Breast epithelium (tissue), 4 donors: ENCODE measurements around the gene NCK2. TPM values are rescaled to one million over a fixed set of nuclear protein-coding genes. Genes with fewer than 3 reads are reported as not detected.
A peak's percentile ranks its signal among the peaks of the same experiment; 100 is the strongest.

Experiments
- DNase-seq, 2 donors: peaks; one replicate each; pipeline ENCODE4 v3.0.0-alpha.2; 2019; ENCODE audit warnings: low spot score in 2 of 2
- H3K27ac ChIP-seq, 2 donors: fragments of 200-600 bp; sonication (generic) in 1 of 2; one replicate each; pipeline ENCODE4 v1.5.1; 2016 to 2019; ENCODE audit warnings: mild to moderate bottlenecking in 1 of 2
- H3K27me3 ChIP-seq, 2 donors: fragments of 200-600 bp; sonication (generic) in 1 of 2; one replicate each; pipeline versions ENCODE4 v1.5.1 to v1.6.0; 2017 to 2019; ENCODE audit warnings: control low read depth in 1 of 2, mild to moderate bottlenecking in 1 of 2
- H3K36me3 ChIP-seq: fragments of 200-600 bp; one replicate; pipeline ENCODE4 v1.5.1; 2019
- H3K4me1 ChIP-seq, 2 donors: fragments of 200-600 bp; sonication (generic); one replicate each; pipeline ENCODE4 v1.5.1; 2016 to 2019; ENCODE audit warnings: control low read depth in 1 of 2
- H3K4me3 ChIP-seq, 3 donors: fragments of 200-600 bp; sonication (generic); 1 replicate in 2 of 3; 2 replicates in 1 of 3; pipeline ENCODE4 v1.5.1; 2016 to 2019; ENCODE audit warnings: mild to moderate bottlenecking in 3 of 3, moderate library complexity in 2 of 3
- H3K9me3 ChIP-seq, 2 donors: fragments of 200-600 bp; sonication (generic) in 1 of 2; one replicate each; pipeline ENCODE4 v1.5.1; 2016 to 2019; ENCODE audit warnings: control low read depth in 1 of 2
- POLR2A ChIP-seq: fragments of 450-650 bp; IDR thresholded peaks from one replicate; pipeline ENCODE4 v1.6.1; 2016; ENCODE audit warnings: antibody characterized with exemption, mild to moderate bottlenecking, moderate library complexity
- POLR2AphosphoS5 ChIP-seq, 3 donors: sonication (generic); formaldehyde crosslinking; IDR thresholded peaks; one replicate each; pipeline ENCODE4 v1.6.1; 2017; ENCODE audit warnings: antibody characterized with exemption in 3 of 3
- intact Hi-C: fragments of 100-400 bp; cut with DNase I; formaldehyde crosslinking; loops from one replicate; pipeline ENCODE4 v1.15.1; 2023; ENCODE audit warnings: low total_unique reads
- total RNA-seq, 3 donors: library from RNA; depleted of rRNA; stranded (reverse); fragments of >200 nt; gene quantifications; one replicate each; pipeline ENCODE4 v1.1.0, GENCODE V29; 2016
- TF ChIP-seq, protein P1 (sequence below), 3 donors: fragments of 450-650 bp; IDR thresholded peaks; one replicate each; pipeline ENCODE4 v1.5.1; 2016 to 2017; ENCODE audit warnings: antibody characterized with exemption in 3 of 3, mild to moderate bottlenecking in 3 of 3, moderate library complexity in 3 of 3

NCK2 gene
- total RNA-seq, 3 donors from 2014 or later, result 42.0 to 54.3 (median 46.9) TPM

GRCh38 chr2:105741174-105741573, 3.5 kb upstream of the NCK2 start:
- no peak overlapping the region for H3K27ac ChIP-seq
- H3K36me3 ChIP-seq, result no peaks in the 10 kb centered on the region
- H3K4me1 ChIP-seq, result no peaks in the 10 kb centered on the region
- DNase-seq, result no peak
- H3K4me3 ChIP-seq, result no peak overlapping the region
- intact Hi-C loops, result no loop called here
- no peaks in the 10 kb centered on the region for H3K9me3 ChIP-seq
- TF ChIP-seq POLR2AphosphoS5 (IDR thresholded peaks at IDR 0.05), result no peak
- TF ChIP-seq POLR2A, result no peak
- TF ChIP-seq, protein P1, sequence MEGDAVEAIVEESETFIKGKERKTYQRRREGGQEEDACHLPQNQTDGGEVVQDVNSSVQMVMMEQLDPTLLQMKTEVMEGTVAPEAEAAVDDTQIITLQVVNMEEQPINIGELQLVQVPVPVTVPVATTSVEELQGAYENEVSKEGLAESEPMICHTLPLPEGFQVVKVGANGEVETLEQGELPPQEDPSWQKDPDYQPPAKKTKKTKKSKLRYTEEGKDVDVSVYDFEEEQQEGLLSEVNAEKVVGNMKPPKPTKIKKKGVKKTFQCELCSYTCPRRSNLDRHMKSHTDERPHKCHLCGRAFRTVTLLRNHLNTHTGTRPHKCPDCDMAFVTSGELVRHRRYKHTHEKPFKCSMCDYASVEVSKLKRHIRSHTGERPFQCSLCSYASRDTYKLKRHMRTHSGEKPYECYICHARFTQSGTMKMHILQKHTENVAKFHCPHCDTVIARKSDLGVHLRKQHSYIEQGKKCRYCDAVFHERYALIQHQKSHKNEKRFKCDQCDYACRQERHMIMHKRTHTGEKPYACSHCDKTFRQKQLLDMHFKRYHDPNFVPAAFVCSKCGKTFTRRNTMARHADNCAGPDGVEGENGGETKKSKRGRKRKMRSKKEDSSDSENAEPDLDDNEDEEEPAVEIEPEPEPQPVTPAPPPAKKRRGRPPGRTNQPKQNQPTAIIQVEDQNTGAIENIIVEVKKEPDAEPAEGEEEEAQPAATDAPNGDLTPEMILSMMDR (IDR thresholded peaks at IDR 0.05), result no peak
- no peaks in the 10 kb centered on the region for H3K27me3 ChIP-seq

- no peaks in the 10 kb centered on the region for H3K4me1 ChIP-seq
- H3K9me3 ChIP-seq, result no peaks in the 10 kb centered on the region
- DNase-seq, result no peak
- TF ChIP-seq POLR2A, result no peak
- TF ChIP-seq POLR2AphosphoS5 (IDR thresholded peaks at IDR 0.05), result no peak
- intact Hi-C loops, result no loop called here
- H3K27ac ChIP-seq, result no peak overlapping the region
- H3K27me3 ChIP-seq, result no peaks in the 10 kb centered on the region
- H3K36me3 ChIP-seq, result no peaks in the 10 kb centered on the region
- no peak overlapping the region for H3K4me3 ChIP-seq
Observed at GRCh38 chr2:105741617-105742016, 3.1 kb upstream of the NCK2 start.

GRCh38 chr2:105744091-105744908, 412 bp upstream of the NCK2 start:
- peak in 1 of 2 donors; percentile 73 for DNase-seq
- Histone ChIP-seq H3K27me3 (no peaks in the 10 kb centered on the region), H3K4me3 (peak overlapping the region; percentile 94 to 98 (median 95)), H3K36me3 (no peaks in the 10 kb centered on the region), H3K27ac (peak overlapping the region; percentile 97 to 98), H3K9me3 (no peaks in the 10 kb centered on the region), H3K4me1 (no peaks in the 10 kb centered on the region)
- intact Hi-C loops, result no loop called here
- TF ChIP-seq, protein P1 (IDR thresholded peaks at IDR 0.05), result no peak
- TF ChIP-seq POLR2A (no peak), POLR2AphosphoS5 (IDR thresholded peaks at IDR 0.05) (no peak)

DNA sequence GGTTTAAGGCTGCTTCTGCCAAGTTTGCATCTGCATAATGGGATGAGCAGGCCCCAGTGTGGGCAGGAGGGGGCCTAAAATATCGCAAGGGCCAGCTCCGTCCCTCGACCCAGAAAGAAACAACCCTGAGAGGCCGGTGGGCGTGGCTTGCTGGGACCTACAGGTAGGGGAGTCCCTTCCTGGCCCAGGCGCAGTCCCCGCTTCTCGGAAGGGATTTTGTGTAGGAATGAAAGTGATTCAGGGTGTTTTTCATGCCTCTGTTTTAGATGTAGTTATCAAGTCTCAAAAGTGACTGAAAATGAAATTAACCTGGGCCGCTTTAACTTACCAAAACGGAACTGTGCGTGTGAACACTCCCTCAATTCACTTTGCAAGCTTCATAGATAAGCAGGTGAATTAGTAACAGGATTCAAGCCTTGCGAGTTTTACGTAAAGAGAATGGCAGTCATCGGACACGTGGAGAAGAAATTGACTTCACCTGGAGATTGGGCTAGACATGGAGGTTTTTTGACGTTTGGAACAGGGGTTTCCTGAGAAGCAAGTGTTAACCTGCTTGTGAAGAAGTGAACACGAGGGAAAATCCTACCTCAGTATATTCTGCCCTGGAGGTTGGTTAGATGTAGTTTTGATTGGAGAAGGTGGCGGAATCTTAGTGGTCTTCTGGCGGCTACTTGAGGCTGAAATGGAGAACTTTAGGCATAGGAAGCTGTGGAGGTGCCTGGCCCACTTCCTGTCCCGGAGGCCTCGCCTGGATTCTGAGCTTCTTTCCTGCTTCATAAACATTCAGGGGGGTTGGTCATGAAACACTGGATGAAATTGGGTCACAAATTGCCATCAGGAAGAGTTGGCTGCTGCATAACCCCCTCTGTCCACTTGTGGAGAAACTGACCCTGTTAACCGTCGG, 1.7 kb downstream of the NCK2 start:
- no peak for TF ChIP-seq POLR2A
- TF ChIP-seq, protein P1 (IDR thresholded peaks at IDR 0.05), result no peak
- no peak for TF ChIP-seq POLR2AphosphoS5 (IDR thresholded peaks at IDR 0.05)
- Histone ChIP-seq H3K9me3 (no peaks in the 10 kb centered on the region), H3K27me3 (no peaks in the 10 kb centered on the region), H3K27ac (peak overlapping the region; percentile 90 to 98), H3K36me3 (no peaks in the 10 kb centered on the region), H3K4me1 (no peaks in the 10 kb centered on the region), H3K4me3 (peak overlapping the region; percentile 94 to 98 (median 95))
- peak; percentile 66 to 77 for DNase-seq
- intact Hi-C loops, result no loop called here

DNA sequence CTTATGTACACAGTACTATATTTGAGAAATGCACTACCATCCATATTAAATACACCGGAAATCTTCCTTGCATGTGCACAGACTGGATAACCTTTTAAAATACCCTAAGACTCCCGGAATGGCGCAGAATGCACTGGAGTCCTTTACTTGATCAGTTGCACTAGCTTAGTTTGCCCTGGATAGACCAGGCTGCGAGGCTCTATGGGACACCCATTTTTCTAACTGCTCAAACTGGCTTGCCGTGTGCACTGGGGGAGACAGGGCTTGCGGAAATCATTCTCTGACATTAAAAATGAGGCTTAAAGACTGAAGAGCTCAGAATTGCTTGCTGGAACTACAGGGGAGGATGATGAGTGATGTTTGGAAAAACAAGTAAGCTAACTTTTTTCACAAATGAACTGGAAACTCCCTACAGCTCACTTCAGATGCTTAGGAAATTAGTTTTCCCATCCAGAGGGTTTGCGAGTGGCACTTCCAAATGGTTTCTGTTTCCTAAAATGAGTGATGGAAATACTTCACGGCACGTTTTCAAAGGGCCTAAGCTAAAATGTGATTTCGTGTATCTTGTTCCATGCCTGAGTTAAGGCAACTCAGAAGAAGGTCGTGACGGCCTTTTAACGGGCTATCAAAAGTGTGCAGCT, 2.7 kb downstream of the NCK2 start:
- Histone ChIP-seq H3K27ac (peak overlapping the region; percentile 90 to 98), H3K4me3 (peak overlapping the region in 2 of 3 donors; percentile 95 to 98)
- TF ChIP-seq, protein P1 (IDR thresholded peaks at IDR 0.05), result no peak
- TF ChIP-seq POLR2A (no peak), POLR2AphosphoS5 (IDR thresholded peaks at IDR 0.05) (no peak)

More for the DNA sequence above, 2.7 kb downstream of the NCK2 start:
- Histone ChIP-seq H3K36me3 (no peaks in the 10 kb centered on the region), H3K9me3 (no peaks in the 10 kb centered on the region), H3K27me3 (no peaks in the 10 kb centered on the region), H3K4me1 (no peaks in the 10 kb centered on the region)
- no peak for DNase-seq
- intact Hi-C loops, result no loop called here
